ENCODE measurements around the gene CD226.
"Not testable (repeated sequence)": the region's sequence is repeated elsewhere in the genome, so short reads cannot be mapped to it uniquely, and the experiment has no call there.

Gene CD226

GRCh38 chr18:69956665-69957620 is 9.3 kb upstream of the CD226 start:
- no peak for DNase-seq (ENCODE audit: low read depth, low spot score)

GRCh38 chr18:69956057-69956456 is 8.4 kb upstream of the CD226 start:
- DNase-seq (ENCODE audit: low read depth, low spot score), result no peak

- no peak for DNase-seq (ENCODE audit: low read depth, low spot score)
Observed at GRCh38 chr18:69954719-69955480, 7.2 kb upstream of the CD226 start.

DNA sequence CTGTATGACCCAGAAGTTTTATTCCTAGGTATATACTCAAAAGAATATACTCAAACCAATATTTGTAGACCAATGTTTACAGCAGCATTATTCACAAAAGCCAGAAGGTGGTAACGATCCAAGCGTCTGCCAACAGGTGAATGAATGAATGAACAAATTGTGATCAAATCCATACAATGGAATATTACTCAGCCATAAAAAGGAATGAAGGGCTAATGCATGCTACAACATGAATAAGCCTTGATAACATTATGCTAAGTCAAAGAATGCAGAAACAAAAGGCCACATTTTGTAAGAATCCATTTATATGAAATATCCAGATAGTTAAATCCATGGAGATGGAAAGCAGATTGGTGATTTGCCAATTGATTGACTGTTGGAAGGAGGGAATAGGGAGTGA is 5.5 kb upstream of the CD226 start:
- no peak for DNase-seq (ENCODE audit: low read depth, low spot score)

GRCh38 chr18:69951182-69951581 is 3.5 kb upstream of the CD226 start:
- no peak for DNase-seq (ENCODE audit: low read depth, low spot score)

- DNase-seq (ENCODE audit: low read depth, low spot score), result no peak
Observed at GRCh38 chr18:69949538-69949936, 1.9 kb upstream of the CD226 start.

DNA sequence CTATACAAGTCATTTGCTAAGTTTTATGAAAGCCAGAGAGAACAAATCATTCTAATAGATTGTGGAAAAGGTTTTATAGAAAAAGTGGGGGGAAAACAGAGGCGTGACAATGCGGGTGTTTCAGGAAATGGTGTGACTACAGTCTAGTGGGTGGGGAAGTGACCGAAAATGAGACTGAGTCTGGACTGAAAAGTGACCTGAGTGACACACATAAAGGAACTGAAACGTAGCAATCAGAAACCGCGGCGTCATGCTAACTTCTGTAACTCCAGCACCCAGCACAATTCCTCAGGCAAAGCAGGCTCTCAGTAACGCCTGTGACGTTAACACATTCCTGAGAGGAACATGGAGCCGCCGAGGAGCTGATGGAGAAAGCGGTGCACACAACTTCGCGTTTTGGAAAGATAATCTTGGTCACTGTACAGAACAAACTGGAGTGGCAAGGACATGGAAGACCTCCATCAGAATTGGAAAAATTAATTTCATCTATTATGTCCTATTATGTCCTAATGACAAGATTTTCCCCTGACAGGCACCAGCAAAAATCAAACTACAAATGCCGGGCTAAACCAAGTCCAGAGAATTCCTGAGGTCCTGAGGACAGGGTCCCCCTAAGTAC is 1.4 kb upstream of the CD226 start:
- no peak for DNase-seq (ENCODE audit: low read depth, low spot score)

DNA sequence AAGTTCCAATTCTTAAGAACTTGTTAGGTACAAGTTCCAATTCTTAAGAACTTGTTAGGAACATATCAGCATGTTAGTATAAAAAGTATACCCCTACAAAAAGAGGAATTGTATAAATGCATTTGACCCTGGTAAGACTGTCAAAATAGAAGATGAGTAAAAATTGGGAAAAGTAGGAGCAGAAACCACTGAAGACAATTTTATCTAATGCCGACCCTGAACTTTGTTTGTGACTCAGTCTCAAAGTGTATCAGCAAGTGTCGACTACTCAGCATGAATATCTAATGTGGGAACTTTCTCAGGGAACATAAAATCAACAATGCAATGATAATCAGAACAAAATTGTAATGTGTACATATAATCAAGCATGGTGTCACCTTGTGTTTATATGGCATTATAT is 583 bp upstream of the CD226 start:
- DNase-seq (ENCODE audit: low read depth, low spot score), result no peak

- DNase-seq (ENCODE audit: low read depth, low spot score), result no peak
Observed at GRCh38 chr18:69946608-69947155, 991 bp downstream of the CD226 start.

GRCh38 chr18:69945220-69946114 is 2.2 kb downstream of the CD226 start:
- no peak for DNase-seq (ENCODE audit: low read depth, low spot score)

GRCh38 chr18:69944436-69944835 is 3.2 kb downstream of the CD226 start:
- no peak for DNase-seq (ENCODE audit: low read depth, low spot score)

DNA sequence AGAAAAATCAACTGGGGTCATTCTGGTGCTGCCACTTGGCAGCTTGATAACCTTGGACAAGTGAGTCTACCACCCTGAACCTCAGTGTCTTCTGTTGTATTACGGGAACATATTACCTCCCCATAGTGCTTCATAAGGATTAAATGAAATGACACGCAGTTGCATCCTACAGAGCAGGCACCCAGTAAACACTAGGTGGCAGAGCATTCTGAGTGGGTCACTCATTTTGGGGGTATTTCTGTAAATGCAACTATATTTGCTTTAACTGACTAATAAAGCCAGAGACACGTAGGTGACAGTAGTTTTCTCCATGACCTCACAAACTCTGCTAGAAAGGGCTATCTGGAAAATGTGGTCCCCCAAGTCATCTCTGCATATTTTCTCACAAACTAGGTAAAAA is 4.7 kb downstream of the CD226 start:
- no peak for DNase-seq (ENCODE audit: low read depth, low spot score)

- DNase-seq (ENCODE audit: low read depth, low spot score), result no peak
Observed at GRCh38 chr18:69941183-69941582, 6.5 kb downstream of the CD226 start.

- DNase-seq (ENCODE audit: low read depth, low spot score), result not testable (repeated sequence)
Observed at GRCh38 chr18:69939812-69940211, 7.9 kb downstream of the CD226 start.

DNA sequence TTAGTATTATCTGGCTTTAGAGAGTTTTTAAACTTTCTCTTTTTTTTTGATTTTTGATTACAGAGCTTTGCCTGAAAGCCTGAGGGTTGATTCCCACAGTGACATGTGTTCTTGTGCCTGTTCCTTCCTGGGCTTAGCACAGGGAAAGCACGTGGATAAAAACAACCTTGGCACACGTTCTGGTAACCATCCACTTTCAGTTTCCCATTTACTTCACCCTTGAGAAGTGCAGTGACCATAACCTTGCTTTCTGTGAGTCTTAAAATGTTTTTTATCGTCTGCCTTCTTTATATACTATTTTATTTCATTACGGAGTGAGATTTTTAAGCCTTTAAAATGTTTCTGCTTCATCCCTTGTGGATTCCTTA is 11.5 kb downstream of the CD226 start:
- no peak for DNase-seq (ENCODE audit: low read depth, low spot score)

- DNase-seq (ENCODE audit: low read depth, low spot score), result no peak
Observed at GRCh38 chr18:69935319-69936190, 12.1 kb downstream of the CD226 start.

DNA sequence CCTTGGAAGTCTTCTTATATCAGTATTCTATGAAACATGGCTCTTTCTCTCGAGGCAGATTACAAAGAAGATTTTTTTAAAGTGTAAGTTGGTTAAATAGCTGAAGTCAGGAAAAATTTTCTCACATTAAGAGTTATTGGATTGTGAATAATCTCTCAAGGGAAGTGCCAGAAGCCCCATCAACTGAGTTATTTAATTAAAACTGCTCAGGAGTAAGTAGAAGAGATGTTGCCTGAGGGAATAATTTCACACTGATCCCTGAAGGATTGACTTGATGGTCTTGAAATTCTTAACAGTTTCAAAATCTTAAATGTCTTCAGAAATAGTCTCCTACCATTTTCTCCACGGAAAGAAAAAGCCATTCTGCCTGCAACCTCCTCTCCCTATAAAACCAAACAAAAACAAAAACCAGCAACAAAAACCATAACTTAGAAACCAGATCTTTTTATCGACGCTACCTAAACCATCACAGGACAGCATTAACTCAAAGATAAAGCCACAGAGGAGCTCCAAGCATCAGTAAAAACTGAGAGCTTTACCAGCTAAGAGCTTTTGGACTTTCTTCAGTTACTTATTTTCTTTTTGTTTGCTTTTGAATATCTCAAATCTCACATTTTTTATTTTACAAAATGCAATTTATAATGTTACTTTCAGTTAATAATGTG is 12.9 kb downstream of the CD226 start:
- DNase-seq (ENCODE audit: low read depth, low spot score), result no peak

DNA sequence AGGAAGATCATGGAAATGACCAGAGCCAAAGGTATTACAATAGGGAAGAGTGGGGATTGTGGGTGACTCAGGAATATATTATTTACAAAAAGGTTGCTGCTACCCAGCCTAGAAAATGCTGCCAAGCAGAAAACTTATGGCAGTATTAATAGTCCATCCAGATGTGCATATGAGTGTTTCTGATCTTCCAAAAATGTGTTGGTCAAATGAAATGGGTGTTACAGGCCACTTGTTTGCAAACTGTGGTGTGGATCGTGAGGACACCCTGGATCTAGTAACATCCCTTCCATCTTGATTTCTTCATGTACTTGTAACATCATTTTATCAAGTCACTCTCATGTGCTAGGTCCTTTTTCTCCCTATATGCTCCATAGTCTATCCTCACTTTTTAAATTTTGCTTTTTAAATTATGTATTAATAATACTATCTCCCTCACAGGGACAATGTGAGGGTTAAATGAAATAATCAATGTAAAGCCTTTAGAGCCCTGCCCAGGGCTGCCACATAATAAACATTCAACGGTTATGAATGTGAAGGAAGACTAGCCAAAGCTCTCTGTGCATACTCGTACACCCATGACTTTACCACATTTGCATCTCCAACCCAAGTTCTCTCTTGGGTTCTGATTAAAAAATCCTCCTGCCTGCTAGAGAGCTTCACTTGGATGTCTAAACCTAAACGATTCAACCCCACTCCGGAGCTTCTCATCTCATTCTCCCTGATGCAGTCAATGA is 18.5 kb downstream of the CD226 start:
- no peak for DNase-seq (ENCODE audit: low read depth, low spot score)

DNA sequence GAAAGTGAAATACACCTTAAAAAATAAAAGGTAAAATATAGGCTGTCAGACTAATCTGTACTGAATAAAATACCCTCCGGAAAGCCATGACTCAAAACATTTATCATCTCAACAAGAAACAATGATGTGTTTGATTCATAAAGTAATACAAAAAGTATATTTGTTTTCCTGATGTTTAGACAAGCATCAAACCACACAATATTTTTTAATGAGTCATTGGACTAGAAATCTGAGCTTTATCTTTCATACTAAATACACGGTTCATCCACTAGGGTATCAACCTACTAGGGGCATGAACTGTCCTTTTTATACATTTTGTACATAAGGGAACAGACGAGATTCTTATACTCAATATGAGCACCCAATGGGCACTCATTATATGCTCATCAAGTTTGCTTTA is 31.3 kb downstream of the CD226 start:
- DNase-seq (ENCODE audit: low read depth, low spot score), result no peak
